NB4 (cell line): ENCODE data around the gene GALNT9.

Experiments used
- CTCF ChIP-seq: IDR thresholded peaks from one replicate; pipeline ENCODE4 v1.5.1; 2012; ENCODE audit warnings: low read depth, low read length
- MAX ChIP-seq: IDR thresholded peaks from 2 replicates; pipeline ENCODE4 v1.6.1; 2011; ENCODE audit warnings: low read depth, low read length
- MYC ChIP-seq: IDR thresholded peaks from 2 replicates; pipeline ENCODE4 v1.6.1; 2011; ENCODE audit warnings: low read depth, low read length
- POLR2A ChIP-seq: IDR thresholded peaks from 2 replicates; pipeline ENCODE4 v1.6.1; 2011; ENCODE audit warnings: mild to moderate bottlenecking; ENCODE audit not compliant: insufficient read length; ENCODE audit errors: extremely low read depth

GRCh38 chr12:132308853-132309595 lies 20.4 kb downstream of the GALNT9 start:
- TF ChIP-seq POLR2A (no peak), CTCF (no peak), MAX (no peak), MYC (no peak)
